Frontal cortex (tissue), 4 donors: ENCODE measurements around the gene LAMA5. TPM values are rescaled to one million over a fixed set of nuclear protein-coding genes. Genes with fewer than 3 reads are reported as not detected.

Experiments
- DNase-seq, 2 donors: peaks; one replicate each; pipeline ENCODE4 v3.0.0; 2012; ENCODE audit warnings: low spot score in 2 of 2
- FAIRE-seq: peaks from 2 replicates; lab custom pipeline; 2012; peaks lifted over from hg19 to GRCh38; lab: Jason Lieb, UNC
- total RNA-seq: library from RNA; depleted of rRNA; stranded (reverse); fragments of >200 nt; gene quantifications from one replicate; pipeline ENCODE4 v1.2.3, GENCODE V29; 2014
- donor health status: control.
- donor health status: control.
- donor health status: control.

Gene LAMA5
- total RNA-seq, 1 donor from 2014 or later: 11.4 TPM

DNA sequence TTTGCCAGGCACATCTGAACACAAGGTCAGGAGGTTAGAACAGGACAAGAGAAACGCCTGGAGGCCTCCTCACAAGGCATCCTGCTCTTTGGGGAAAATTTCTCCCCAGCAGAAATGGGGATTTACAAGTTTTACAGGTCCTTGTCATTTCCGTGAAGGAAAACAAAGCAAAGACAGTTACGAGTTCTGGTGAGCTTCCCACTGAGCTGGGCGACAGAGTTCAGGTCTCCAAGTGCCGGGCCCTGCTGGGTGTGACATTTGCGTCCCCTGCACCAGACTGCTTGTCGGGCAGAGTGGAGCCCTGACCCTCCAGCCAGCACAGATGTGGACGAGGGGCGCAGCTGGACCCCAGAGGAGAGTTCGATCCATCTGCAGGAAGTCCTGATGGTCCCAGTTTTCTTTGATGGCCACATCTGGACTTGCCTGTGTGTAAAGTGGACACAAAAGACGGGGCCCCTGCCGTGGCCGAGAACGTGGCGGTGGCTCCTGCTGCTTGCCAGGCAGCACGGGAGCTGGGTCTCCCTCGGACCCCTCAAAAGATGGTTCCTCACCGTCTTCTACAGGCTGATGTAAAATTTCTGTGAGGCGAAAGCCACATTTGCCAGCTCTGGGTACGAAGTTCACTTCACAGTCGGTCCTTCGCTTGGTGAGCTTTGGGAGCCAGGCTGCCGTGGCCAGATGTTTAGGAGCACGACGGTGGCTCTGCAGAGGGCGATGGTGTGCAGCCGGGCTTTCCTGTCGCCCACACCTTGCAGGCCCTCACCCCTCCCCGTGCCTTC, 69.5 kb downstream of the LAMA5 start:
- FAIRE-seq: no peak
- DNase-seq: no peak

DNA sequence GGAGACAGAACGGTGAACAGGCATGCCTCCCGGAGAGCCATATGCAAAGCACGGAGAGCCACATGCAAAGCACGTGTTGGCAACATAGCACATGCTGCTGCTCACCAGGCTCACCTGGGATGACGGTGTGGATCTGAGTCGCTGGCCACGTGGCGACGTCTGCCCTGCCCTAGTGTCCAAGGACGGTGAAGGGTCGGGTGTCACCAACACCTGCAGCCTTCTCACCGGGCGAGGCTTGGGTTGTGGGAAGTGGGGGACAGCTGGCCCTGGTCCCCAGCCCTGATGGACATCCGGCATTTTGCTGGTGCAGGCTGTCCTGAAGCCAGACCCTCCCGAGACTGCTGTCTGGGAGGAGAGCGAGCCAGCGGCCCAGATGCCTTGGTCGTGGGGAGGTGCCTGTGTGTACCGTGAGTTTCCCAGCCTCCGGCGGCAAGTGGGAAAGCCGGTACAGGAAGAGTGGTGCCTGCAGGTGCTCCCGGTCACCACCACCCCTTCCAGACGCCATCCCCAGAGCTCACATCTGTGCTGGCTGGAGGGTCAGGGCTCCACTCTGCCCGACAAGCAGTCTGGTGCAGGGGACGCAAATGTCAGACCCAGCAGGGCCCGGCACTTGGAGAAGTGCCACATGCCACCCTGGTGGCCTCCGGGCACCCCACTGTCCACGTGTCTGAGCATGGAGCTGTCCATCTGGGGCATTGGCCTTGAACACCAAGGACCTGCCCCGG, 70.2 kb downstream of the LAMA5 start:
- no peak for FAIRE-seq
- no peak for DNase-seq

DNA sequence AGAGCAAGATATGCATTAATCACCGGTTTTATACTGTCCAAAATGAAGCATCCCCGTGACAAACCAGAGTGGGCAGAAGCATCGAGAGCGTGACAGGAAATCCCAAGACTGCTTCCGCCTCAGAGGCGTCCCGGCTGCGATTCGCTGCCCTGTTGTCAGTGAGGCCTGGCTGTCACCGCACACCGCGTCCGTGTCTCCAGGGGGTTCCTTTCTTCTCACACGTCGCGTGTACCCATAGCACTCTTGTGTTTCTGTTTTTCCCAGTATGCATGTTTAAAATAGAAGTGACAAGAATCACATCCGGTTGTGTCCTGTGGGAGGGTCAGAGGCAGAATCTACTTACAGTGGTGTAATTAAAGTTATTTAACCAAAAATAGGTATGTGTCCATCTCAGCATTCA, 72.6 kb downstream of the LAMA5 start:
- no peak for DNase-seq
- FAIRE-seq: no peak

DNA sequence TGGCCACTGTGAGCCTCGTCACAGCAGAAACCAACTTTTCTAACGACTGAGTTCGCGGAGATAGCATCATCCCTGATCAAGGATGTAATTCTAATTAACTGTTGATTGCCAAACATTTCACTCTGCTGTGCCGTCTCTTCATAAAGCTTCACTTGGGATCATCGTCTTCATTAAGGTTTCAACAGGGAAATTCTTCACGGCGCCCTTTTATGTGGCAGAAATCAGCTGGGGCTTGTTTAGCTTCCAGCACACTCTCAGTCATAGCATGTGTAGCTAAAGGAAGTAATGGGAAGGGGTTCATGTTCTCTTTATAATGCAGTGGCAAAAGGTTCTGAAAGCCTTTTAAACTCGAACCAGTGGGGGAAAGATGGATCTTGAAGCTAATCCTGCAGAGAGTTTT, 73.2 kb downstream of the LAMA5 start:
- DNase-seq: no peak
- FAIRE-seq: no peak

GRCh38 chr20:62293111-62293784, 73.9 kb downstream of the LAMA5 start:
- FAIRE-seq (no peak), DNase-seq (no peak)

GRCh38 chr20:62292108-62292507, 75.0 kb downstream of the LAMA5 start:
- FAIRE-seq: no peak
- no peak for DNase-seq

- DNase-seq (no peak), FAIRE-seq (no peak)
Observed at GRCh38 chr20:62291251-62292066, 75.7 kb downstream of the LAMA5 start.

GRCh38 chr20:62289898-62290297, 77.2 kb downstream of the LAMA5 start:
- DNase-seq (no peak), FAIRE-seq (no peak)

GRCh38 chr20:62289131-62289530, 78.0 kb downstream of the LAMA5 start:
- no peak for FAIRE-seq

DNA sequence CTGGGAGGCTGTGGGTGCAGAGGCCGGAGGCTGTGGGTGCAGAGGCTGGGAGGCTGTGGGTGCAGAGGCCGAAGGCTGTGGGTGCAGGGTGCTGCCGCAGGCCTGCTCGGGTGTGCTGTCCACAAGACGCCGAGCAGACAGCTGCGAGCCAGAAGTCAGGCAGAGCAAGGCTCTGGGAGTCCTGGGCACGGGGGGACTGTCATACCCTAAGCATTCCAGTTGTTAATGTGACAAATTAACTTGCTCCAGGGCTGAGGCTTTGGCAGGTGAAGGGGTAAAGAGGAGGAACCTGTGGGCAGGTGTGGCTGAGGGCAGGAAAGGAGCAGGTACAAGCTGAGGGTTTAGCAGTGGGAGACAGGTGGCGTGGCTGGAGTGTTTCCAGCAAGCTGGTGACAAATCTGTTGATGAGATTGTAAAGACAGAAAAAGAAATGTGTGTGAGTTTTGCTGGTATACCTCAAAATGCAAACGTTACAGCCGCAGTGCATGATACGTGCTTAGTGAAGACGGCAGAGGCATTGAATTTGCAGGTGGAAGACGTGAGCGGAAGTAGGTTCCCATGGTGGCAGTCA, 78.5 kb downstream of the LAMA5 start:
- DNase-seq (no peak), FAIRE-seq (no peak)

More at GRCh38 chr20:62289131-62289530, 78.0 kb downstream of the LAMA5 start:
- no peak for DNase-seq

- no peak for FAIRE-seq
- no peak for DNase-seq
Observed at GRCh38 chr20:62287759-62288534, 79.2 kb downstream of the LAMA5 start.

DNA sequence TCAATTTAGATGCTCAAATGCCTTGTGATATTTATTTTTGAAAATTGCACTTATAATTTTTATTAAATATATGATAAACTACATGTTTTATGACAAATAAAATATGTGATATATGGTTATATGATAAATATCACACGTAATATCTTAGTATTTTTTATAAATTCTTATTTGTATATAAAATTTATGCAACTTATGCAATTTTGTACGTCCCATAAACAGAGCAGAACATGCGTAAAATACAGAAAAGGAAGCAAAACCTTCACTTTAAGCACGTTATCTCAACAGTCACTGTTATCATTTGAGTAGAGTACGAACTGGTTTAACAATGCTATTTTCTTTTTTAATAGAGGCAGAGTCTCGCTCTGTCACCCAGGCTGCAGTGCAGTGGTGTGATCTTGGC, 80.0 kb downstream of the LAMA5 start:
- FAIRE-seq: no peak

DNA sequence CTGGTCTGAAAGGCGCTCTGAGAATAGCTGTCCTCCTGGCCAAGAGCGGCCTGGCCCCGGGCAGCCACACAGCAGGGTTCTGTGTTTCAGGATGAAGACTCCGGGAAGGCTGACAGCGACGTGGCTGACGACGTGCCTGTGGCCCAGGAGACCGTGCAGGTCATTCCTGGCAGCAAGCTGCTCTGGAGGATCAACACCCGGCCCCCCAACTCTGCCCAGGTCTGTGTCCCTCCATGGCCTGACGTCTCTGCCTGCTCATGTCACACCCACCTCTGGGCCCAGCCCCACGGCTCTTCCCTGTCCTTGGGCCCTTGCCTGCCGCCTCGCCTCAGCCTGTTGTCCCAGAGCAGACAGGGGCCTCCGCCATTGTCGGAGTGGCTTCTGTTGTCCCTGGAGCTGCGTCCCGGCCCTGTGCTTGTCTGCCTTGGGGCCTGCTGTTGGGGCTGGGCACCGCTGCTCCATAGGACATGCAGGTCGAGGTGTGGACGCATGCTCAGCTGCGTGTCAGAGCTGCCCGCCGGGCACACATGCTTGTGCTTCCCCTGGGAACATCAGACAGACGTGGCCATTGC, 80.5 kb downstream of the LAMA5 start:
- FAIRE-seq (no peak), DNase-seq (no peak)

More for the DNA sequence above, 80.0 kb downstream of the LAMA5 start:
- no peak for DNase-seq

DNA sequence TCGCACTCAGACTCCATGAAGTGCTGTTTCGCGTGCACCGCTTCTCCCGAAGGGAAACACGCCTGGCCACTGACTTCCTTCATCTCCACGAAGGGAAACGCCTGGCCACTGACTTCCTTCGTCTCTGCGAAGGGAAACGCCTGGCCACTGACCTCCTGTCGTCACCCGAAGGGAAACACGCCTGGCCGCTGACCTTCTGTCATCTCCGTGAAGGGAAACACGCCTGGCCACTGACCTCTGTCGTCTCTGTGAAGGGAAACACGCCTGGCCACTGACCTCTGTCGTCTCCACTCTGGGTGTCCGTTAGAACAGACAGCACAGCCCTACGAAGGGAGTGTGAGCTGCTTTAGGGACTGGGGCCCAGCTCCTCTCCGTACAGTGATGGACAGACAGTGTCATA, 81.4 kb downstream of the LAMA5 start:
- DNase-seq (no peak), FAIRE-seq (no peak)

GRCh38 chr20:62285151-62285550, 82.0 kb downstream of the LAMA5 start:
- FAIRE-seq: no peak
- no peak for DNase-seq

- DNase-seq (no peak), FAIRE-seq (no peak)
Observed at GRCh38 chr20:62284448-62284847, 82.7 kb downstream of the LAMA5 start.

- no peak for FAIRE-seq
- DNase-seq: no peak
Observed at GRCh38 chr20:62282877-62283503, 84.1 kb downstream of the LAMA5 start.

GRCh38 chr20:62282103-62282502, 85.0 kb downstream of the LAMA5 start:
- DNase-seq (no peak), FAIRE-seq (no peak)
